ENCODE results near the gene IL6ST. TPM values are rescaled to one million over a fixed set of nuclear protein-coding genes. Genes with fewer than 3 reads are reported as not detected.

The IL6ST gene
- total RNA-seq, 1 donor from 2014 or later: 74.7 TPM

DNA sequence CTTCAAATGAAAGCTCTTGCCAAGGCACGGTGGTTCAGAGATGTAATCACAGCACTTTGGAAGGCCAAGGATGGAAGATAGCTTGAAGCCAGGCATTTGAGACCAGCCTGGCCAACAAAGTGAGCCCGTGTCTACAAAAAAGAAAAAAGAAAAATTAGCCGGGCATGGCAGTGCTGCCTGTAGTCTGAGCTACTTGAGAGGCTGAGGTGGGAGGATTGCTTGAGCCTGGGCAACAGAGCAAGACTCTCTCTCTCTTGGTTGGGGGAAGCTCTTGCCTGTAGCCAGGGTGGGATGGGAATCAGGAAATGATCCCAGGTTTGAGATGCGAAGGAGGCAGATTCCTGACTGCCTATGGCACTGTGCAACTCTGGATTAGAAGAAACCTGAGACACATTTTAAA lies 62.1 kb downstream of the IL6ST start:
- Mint-ChIP-seq H3K9me3 (no peaks in the 10 kb centered on the region), H3K4me1 (ENCODE audit: unreplicated experiment) (peaks cover 11% of the 10 kb centered on the region), H3K4me3 (no peak overlapping the region), H3K27ac (no peak overlapping the region), H3K36me3 (no peaks in the 10 kb centered on the region), H3K27me3 (no peaks in the 10 kb centered on the region)
- TF ChIP-seq, protein P1, sequence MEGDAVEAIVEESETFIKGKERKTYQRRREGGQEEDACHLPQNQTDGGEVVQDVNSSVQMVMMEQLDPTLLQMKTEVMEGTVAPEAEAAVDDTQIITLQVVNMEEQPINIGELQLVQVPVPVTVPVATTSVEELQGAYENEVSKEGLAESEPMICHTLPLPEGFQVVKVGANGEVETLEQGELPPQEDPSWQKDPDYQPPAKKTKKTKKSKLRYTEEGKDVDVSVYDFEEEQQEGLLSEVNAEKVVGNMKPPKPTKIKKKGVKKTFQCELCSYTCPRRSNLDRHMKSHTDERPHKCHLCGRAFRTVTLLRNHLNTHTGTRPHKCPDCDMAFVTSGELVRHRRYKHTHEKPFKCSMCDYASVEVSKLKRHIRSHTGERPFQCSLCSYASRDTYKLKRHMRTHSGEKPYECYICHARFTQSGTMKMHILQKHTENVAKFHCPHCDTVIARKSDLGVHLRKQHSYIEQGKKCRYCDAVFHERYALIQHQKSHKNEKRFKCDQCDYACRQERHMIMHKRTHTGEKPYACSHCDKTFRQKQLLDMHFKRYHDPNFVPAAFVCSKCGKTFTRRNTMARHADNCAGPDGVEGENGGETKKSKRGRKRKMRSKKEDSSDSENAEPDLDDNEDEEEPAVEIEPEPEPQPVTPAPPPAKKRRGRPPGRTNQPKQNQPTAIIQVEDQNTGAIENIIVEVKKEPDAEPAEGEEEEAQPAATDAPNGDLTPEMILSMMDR (conservative IDR thresholded peaks at IDR 0.05): no peak
- no peak for DNase-seq (ENCODE audit: extremely low spot score, unreplicated experiment)

DNA sequence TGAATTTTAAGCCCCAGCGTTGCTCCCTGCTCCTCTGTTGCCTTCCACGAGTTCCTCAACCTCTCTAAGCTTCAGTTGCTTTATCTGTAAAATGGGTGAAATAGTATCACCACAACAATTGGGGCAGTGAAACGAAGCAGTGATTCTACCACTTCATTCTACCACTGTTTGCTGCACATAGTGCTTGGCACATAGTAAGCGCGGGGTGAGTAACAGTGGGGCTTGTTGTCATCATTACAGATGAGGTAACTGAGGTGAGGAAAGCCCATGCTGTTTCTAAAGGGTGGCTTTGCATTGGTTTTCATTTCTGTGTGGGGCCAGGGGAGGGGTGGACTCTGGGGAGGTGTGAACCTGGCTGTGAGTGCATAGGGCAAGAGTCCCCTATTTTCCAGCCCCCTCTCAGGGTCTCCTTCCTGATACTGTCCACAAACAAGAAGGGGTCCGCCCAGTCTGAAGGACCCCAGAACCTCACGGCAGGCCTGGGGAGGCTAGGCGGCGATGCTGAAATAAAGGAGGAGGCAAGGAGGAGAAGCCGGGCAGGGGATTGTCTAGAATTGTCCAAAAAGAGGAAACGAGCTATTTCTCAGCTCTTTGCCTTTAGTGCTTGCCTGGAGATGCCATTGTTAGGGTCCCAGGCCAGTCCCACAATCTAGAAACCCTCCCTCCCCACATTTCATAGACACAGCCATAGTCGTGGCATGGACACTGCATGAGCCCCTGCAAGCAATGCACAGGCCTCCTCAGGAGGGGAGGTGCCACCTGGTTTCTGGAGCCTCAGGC lies 65.6 kb downstream of the IL6ST start:
- Mint-ChIP-seq H3K4me3 (no peak overlapping the region), H3K4me1 (ENCODE audit: unreplicated experiment) (peaks cover 11% of the 10 kb centered on the region), H3K36me3 (no peaks in the 10 kb centered on the region), H3K27me3 (no peaks in the 10 kb centered on the region), H3K9me3 (no peaks in the 10 kb centered on the region), H3K27ac (no peak overlapping the region)
- DNase-seq (ENCODE audit: extremely low spot score, unreplicated experiment): no peak
- TF ChIP-seq, protein P1 (conservative IDR thresholded peaks at IDR 0.05): no peak

DNA sequence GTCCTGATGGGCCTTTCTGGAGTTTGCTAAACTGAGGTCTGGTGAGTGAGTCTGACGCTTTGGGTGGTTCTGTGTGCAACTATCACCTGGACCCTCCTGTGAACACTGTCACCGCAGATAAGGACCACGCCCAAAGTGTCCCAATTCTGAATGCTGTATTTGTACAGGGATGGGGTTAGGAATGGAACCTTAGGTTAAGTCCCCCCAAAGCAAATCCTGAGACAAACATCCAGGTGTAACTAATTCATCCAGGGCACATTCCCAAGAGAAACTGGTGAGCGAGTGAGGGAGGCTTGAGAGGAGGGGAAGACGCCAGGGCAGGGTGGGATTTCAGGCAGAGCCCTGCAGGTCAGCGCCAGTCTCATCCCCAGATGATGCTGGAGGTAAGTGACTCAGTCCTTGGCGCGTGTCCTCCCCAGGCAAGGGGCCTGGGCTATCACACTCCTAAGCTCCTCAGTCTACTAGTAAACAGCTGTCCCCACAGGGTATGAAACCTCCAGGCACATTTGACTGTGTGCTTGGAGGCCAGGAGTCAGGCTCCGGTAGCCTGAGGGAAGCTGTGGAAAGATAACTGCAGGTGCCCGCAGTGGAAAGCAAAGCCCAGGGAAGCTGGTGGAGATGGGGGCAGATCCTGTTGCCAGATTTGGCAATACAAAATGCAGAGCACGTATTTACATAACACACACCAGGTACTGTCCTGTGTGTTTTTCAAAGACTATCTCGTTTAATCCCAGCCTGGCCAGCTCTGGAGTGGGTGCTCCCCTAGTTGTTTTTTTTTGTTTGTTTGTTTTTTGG lies 66.7 kb downstream of the IL6ST start:
- TF ChIP-seq, protein P1 (conservative IDR thresholded peaks at IDR 0.05): no peak
- Mint-ChIP-seq H3K36me3 (no peaks in the 10 kb centered on the region), H3K4me3 (no peak overlapping the region), H3K27ac (no peak overlapping the region), H3K27me3 (no peaks in the 10 kb centered on the region), H3K4me1 (ENCODE audit: unreplicated experiment) (peaks cover 6% of the 10 kb centered on the region), H3K9me3 (no peaks in the 10 kb centered on the region)
- DNase-seq (ENCODE audit: extremely low spot score, unreplicated experiment): no peak

DNA sequence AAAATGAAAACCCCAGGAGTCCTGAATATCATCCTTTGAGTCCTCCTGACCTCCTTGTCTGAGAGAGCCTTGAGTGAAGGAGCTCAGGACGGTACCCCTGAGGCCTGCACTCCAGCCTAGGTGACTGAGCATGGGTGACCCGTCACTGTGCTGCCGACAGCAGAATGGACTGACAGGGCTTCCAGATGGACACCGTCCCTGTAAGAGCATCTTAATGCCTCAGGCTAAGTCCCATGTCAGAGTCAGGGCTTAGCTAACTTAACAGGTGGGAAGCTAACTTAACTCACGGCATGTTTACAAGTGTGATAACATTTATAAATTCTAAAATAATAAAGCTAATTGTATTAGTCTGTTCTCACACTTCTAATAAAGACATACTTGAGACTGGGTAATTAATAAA lies 68.3 kb downstream of the IL6ST start:
- H3K9me3 Mint-ChIP-seq: no peaks in the 10 kb centered on the region
- TF ChIP-seq, protein P1 (conservative IDR thresholded peaks at IDR 0.05): no peak
- H3K27ac Mint-ChIP-seq: no peak overlapping the region
- H3K4me3 Mint-ChIP-seq: no peak overlapping the region
- DNase-seq (ENCODE audit: extremely low spot score, unreplicated experiment): no peak
- no peaks in the 10 kb centered on the region for H3K36me3 Mint-ChIP-seq
- H3K27me3 Mint-ChIP-seq: no peaks in the 10 kb centered on the region
- H3K4me1 Mint-ChIP-seq (ENCODE audit: unreplicated experiment): peaks cover 6% of the 10 kb centered on the region

DNA sequence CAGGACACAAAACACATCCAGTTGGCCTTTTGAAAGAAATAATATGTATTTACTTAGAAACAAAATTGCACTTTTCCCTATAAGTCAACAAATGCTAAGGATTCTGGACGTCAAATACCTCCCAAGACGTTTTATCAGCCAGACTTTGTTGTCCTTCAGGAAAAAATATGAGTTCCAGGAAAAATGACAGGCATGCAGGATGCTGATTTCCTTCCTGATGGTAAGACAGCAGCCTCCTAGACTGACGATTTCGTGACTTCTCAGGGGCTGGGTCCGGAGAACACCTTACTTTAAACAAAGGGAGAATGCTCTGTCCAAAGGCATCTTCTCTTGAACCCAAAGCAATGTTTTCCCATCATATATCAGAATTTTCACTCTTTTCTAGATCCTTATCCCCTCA lies 69.1 kb downstream of the IL6ST start:
- no peak overlapping the region for H3K4me3 Mint-ChIP-seq
- TF ChIP-seq, protein P1 (conservative IDR thresholded peaks at IDR 0.05): no peak
- no peak for DNase-seq (ENCODE audit: extremely low spot score, unreplicated experiment)
- no peaks in the 10 kb centered on the region for H3K27me3 Mint-ChIP-seq
- no peaks in the 10 kb centered on the region for H3K9me3 Mint-ChIP-seq
- peaks cover 6% of the 10 kb centered on the region for H3K4me1 Mint-ChIP-seq (ENCODE audit: unreplicated experiment)
- H3K27ac Mint-ChIP-seq: no peak overlapping the region
- H3K36me3 Mint-ChIP-seq: no peaks in the 10 kb centered on the region

All from type B pancreatic cell (in vitro differentiated cells).